HepG2 (cell line): ENCODE measurements around the gene GPT2. TPM values are rescaled to one million over a fixed set of nuclear protein-coding genes. Genes with fewer than 3 reads are reported as not detected.

Source experiments
- AKNA ChIP-seq: sonication (generic); formaldehyde crosslinking; IDR thresholded peaks from 2 replicates; pipeline ENCODE4 v1.4.0; 2020; ENCODE audit warnings: missing genetic modification reagents, borderline replicate concordance
- ELF1 ChIP-seq: sonication (generic); formaldehyde crosslinking; IDR thresholded peaks from 2 replicates; pipeline ENCODE4 v1.4.0; 2020; ENCODE audit warnings: missing genetic modification reagents
- FOXO1 ChIP-seq: sonication (generic); formaldehyde crosslinking; IDR thresholded peaks from 2 replicates; pipeline ENCODE4 v1.4.0; 2020; ENCODE audit warnings: missing genetic modification reagents
- GATAD1 ChIP-seq: IDR thresholded peaks from 2 replicates; pipeline ENCODE4 v1.6.1; 2016; ENCODE audit warnings: missing genetic modification reagents, missing compliant biosample characterization
- GLI4 ChIP-seq: sonication (generic); formaldehyde crosslinking; IDR thresholded peaks from 2 replicates; pipeline ENCODE4 v1.5.1; 2020; ENCODE audit warnings: missing genetic modification reagents, mild to moderate bottlenecking, moderate library complexity, borderline replicate concordance
- MED8 ChIP-seq: sonication (generic); formaldehyde crosslinking; IDR thresholded peaks from 2 replicates; pipeline ENCODE4 v1.8.1; 2023; ENCODE audit warnings: mild to moderate bottlenecking, missing genetic modification reagents; ENCODE audit not compliant: insufficient replicate concordance
- NCOR1 ChIP-seq: fragments of 200-600 bp; sonication (generic); IDR thresholded peaks from 2 replicates; pipeline ENCODE4 v1.7.0; 2017; ENCODE audit warnings: antibody characterized with exemption, low read length, borderline replicate concordance
- NONO ChIP-seq, 2 experiments: fragments of 450-650 bp in 1 of 2; sonication (generic) in 1 of 2; formaldehyde crosslinking in 1 of 2; IDR thresholded peaks in 1 of 2; conservative IDR thresholded peaks in 1 of 2; 2 replicates each; pipeline versions ENCODE4 v1.6.1 to v1.8.0; 2017 to 2022; ENCODE audit warnings: mild to moderate bottlenecking in 1 of 2, missing genetic modification reagents in 1 of 2, moderate library complexity in 1 of 2
- SIX1 ChIP-seq: sonication (generic); formaldehyde crosslinking; IDR thresholded peaks from 2 replicates; pipeline ENCODE4 v1.4.0; 2020; ENCODE audit warnings: missing genetic modification reagents, borderline replicate concordance
- SMAD3 ChIP-seq: sonication (generic); formaldehyde crosslinking; IDR thresholded peaks from 2 replicates; pipeline ENCODE4 v1.4.0; 2020; ENCODE audit warnings: missing genetic modification reagents
- SRSF4 ChIP-seq: fragments of 200-400 bp; formaldehyde crosslinking; IDR thresholded peaks from one replicate; pipeline ENCODE4 v1.6.1; 2018; ENCODE audit warnings: mild to moderate bottlenecking, low read depth, low read length, moderate library complexity; ENCODE audit not compliant: poor library complexity, severe bottlenecking
- TCF7L2 ChIP-seq: IDR thresholded peaks from 2 replicates; pipeline ENCODE4 v1.6.1; 2011; ENCODE audit warnings: mild to moderate bottlenecking, low read depth, low read length, moderate library complexity
- TEAD3 ChIP-seq: optimal IDR thresholded peaks from 2 replicates; pipeline ENCODE3; 2016; ENCODE audit warnings: borderline replicate concordance
- U2AF2 ChIP-seq: fragments of 200-400 bp; formaldehyde crosslinking; IDR thresholded peaks from 2 replicates; pipeline ENCODE4 v1.6.1; 2017; ENCODE audit warnings: low read depth, mild to moderate bottlenecking, low read length
- ZBTB3 ChIP-seq: sonication (generic); formaldehyde crosslinking; IDR thresholded peaks from 2 replicates; pipeline ENCODE4 v1.4.0; 2020; ENCODE audit warnings: low read depth, mild to moderate bottlenecking, moderate library complexity, missing genetic modification reagents, borderline replicate concordance
- ZBTB38 ChIP-seq: sonication (generic); formaldehyde crosslinking; IDR thresholded peaks from 2 replicates; pipeline ENCODE4 v1.5.1; 2020; ENCODE audit warnings: mild to moderate bottlenecking, missing genetic modification reagents
- ZMAT5 ChIP-seq: sonication (generic); formaldehyde crosslinking; IDR thresholded peaks from 2 replicates; pipeline ENCODE4 v1.5.0; 2020; ENCODE audit warnings: mild to moderate bottlenecking, low read depth, missing genetic modification reagents, borderline replicate concordance
- ZNF292 ChIP-seq: sonication (generic); formaldehyde crosslinking; IDR thresholded peaks from 2 replicates; pipeline ENCODE4 v1.8.1; 2022; ENCODE audit warnings: mild to moderate bottlenecking, low read depth, missing genetic modification reagents, borderline replicate concordance
- ZNF296 ChIP-seq: sonication (generic); formaldehyde crosslinking; conservative IDR thresholded peaks from 2 replicates; pipeline ENCODE4 v1.5.0; 2020; ENCODE audit warnings: mild to moderate bottlenecking, missing genetic modification reagents
- ZNF589 ChIP-seq: sonication (generic); formaldehyde crosslinking; conservative IDR thresholded peaks from 2 replicates; pipeline ENCODE4 v1.8.0; 2022; ENCODE audit warnings: mild to moderate bottlenecking, moderate library complexity, missing genetic modification reagents
- ZNF607 ChIP-seq: sonication (generic); formaldehyde crosslinking; IDR thresholded peaks from 2 replicates; pipeline ENCODE4 v1.5.1; 2020; ENCODE audit warnings: missing genetic modification reagents, mild to moderate bottlenecking, borderline replicate concordance
- ZNF782 ChIP-seq: sonication (generic); formaldehyde crosslinking; IDR thresholded peaks from 2 replicates; pipeline ENCODE4 v1.4.0; 2020; ENCODE audit warnings: missing genetic modification reagents, mild to moderate bottlenecking, borderline replicate concordance
- polyA plus RNA-seq, 8 experiments: library from polyadenylated mRNA; depleted of rRNA in 3 of 8; stranded (reverse) in 7 of 8; unstranded in 1 of 8; fragments of >200 nt; fragmentation: Illumina TruSeq in 4 of 8; extraction: Trizol in 4 of 8; gene quantifications; 2 replicates each; pipeline versions ENCODE4 v1.2.1 to v1.2.3, GENCODE V29; 2011 to 2016; ENCODE audit warnings: low read depth in 4 of 8, missing spikeins in 1 of 8, mixed read lengths in 1 of 8; ENCODE audit not compliant: insufficient read depth in 1 of 8
- total RNA-seq, 5 experiments: library from RNA; depleted of rRNA; stranded (reverse); fragments of >200 nt; fragmentation: Illumina TruSeq; extraction: Trizol; gene quantifications; 2 replicates each; pipeline ENCODE4 v1.2.3, GENCODE V29; 2016; ENCODE audit warnings: low read depth in 1 of 5
- TF ChIP-seq, protein P1 (sequence below): sonication (generic); formaldehyde crosslinking; IDR thresholded peaks from 2 replicates; pipeline ENCODE4 v1.8.0; 2023; ENCODE audit warnings: mild to moderate bottlenecking, missing genetic modification reagents

The GPT2 gene
- total and polyA plus RNA-seq, 2 of the 13 experiments (the other 11 are each of a cell fraction or from before 2014, with no cell fraction given): 138 to 267 TPM

DNA sequence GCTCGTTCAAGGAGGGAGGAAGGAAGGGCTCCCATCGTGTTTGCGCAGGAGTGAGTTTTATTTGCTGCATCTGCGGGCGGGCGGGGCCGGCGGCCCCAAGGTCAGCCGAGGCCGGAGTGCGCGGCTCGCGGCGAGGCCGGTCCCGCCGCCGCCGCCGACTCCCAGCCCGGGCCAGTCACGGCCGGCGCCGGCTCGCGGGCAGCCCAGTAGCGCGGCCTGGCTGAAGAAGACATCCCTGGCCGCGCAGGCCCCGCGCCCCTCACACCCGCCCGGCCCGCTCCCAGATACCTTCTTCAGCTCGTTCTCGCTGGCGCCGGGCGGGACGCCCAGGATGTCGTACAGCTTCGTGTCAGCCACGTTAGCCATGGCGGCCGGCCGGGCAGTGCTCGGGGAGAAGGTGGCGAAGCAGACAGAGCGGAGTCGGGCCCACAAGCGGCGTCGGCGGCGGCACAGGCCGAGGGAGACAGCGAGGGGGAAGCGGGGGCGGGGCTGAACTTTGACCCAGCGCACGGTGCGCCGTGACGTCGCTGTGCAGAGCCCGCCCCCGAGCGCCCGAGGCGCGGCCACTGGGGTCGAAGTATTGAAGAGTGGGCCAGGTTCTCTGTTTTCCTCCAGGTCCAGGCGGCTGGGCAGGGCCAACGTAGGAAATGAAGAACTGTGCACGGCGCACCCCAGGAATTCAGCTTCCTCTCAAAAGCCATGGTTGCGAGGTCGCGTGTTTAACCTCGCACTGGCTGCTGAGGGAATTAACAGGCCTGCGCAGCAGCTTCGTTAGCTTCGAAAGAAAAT lies 89.2 kb downstream of the GPT2 start, which contains the start of gene DNAJA2 (continued):
- no peak for TF ChIP-seq NONO (IDR thresholded peaks at IDR 0.05)
- peak; percentile 97 for TF ChIP-seq NONO (CRISPR knock-in tag; conservative IDR thresholded peaks at IDR 0.05)
- peak; percentile 86; the same call in 1 of the 2 replicates for TF ChIP-seq NCOR1
- no peak for TF ChIP-seq ZBTB3 (CRISPR knock-in tag)
- TF ChIP-seq MED8 (CRISPR knock-in tag): peak; percentile 63
- peak; percentile 85 for TF ChIP-seq ZMAT5 (CRISPR knock-in tag)
- no peak; the same call in 1 of the 2 replicates for TF ChIP-seq ZNF589
- TF ChIP-seq AKNA: peak; percentile 96
- peak; percentile 89 for TF ChIP-seq SMAD3 (CRISPR knock-in tag)
- TF ChIP-seq U2AF2: no peak
- TF ChIP-seq ELF1 (CRISPR knock-in tag): peak; percentile 47; the same call in 1 of the 2 replicates
- no peak; the same call in 1 of the 2 replicates for TF ChIP-seq ZNF782 (CRISPR knock-in tag)
- TF ChIP-seq, protein P1, sequence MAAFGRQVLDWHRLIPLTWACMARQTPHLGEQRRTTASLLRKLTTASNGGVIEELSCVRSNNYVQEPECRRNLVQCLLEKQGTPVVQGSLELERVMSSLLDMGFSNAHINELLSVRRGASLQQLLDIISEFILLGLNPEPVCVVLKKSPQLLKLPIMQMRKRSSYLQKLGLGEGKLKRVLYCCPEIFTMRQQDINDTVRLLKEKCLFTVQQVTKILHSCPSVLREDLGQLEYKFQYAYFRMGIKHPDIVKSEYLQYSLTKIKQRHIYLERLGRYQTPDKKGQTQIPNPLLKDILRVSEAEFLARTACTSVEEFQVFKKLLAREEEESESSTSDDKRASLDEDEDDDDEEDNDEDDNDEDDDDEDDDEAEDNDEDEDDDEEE (CRISPR knock-in tag): no peak; the same call in 1 of the 2 replicates
- peak; percentile 46 for TF ChIP-seq SIX1
- TF ChIP-seq ZBTB38: peak; percentile 92; the same call in 1 of the 2 replicates
- no peak; the same call in 1 of the 2 replicates for TF ChIP-seq ZNF296 (CRISPR knock-in tag)
- TF ChIP-seq TCF7L2: no peak
- TF ChIP-seq FOXO1 (CRISPR knock-in tag): no peak
- TF ChIP-seq GLI4 (CRISPR knock-in tag): peak; percentile 29; the same call in 1 of the 2 replicates
- TF ChIP-seq GATAD1 (CRISPR knock-in tag): peak; percentile 83
- no peak; the same call in 1 of the 2 replicates for TF ChIP-seq ZNF292 (CRISPR knock-in tag)
- TF ChIP-seq SRSF4: no peak
- TF ChIP-seq ZNF607 (CRISPR knock-in tag): peak; percentile 82; the same call in 1 of the 2 replicates
- peak; percentile 54 for TF ChIP-seq TEAD3
